ENCODE results near the gene OLA1. TPM values are rescaled to one million over a fixed set of nuclear protein-coding genes. Genes with fewer than 3 reads are reported as not detected.
A peak's percentile ranks its signal among the peaks of the same experiment; 100 is the strongest.

OLA1 gene
- total RNA-seq, 1 donor from 2014 or later, result 132 TPM

GRCh38 chr2:174166261-174166660 lies 82.1 kb downstream of the OLA1 start:
- no peak for TF ChIP-seq CTCF (IDR thresholded peaks at IDR 0.05; ENCODE audit: insufficient read depth, low read length, severe bottlenecking)
- FAIRE-seq (no peak), DNase-seq (ENCODE audit: low read depth) (peak; percentile 30)
- Histone ChIP-seq H3K36me3 (ENCODE audit: control insufficient read depth, insufficient read depth, low read length) (peaks cover 1% of the 10 kb centered on the region), H3K4me3 (ENCODE audit: low read depth, low read length) (no peak overlapping the region), H3K27me3 (ENCODE audit: control insufficient read depth, insufficient read depth, low read length) (no peaks in the 10 kb centered on the region)

GRCh38 chr2:174161490-174161889 lies 86.8 kb downstream of the OLA1 start:
- no peak for TF ChIP-seq CTCF (IDR thresholded peaks at IDR 0.05; ENCODE audit: insufficient read depth, low read length, severe bottlenecking)
- DNase-seq (ENCODE audit: low read depth), result no peak
- H3K4me3 ChIP-seq (ENCODE audit: low read depth, low read length), result no peak overlapping the region
- FAIRE-seq, result no peak
- H3K36me3 ChIP-seq (ENCODE audit: control insufficient read depth, insufficient read depth, low read length), result no peaks in the 10 kb centered on the region
- H3K27me3 ChIP-seq (ENCODE audit: control insufficient read depth, insufficient read depth, low read length), result no peaks in the 10 kb centered on the region

GRCh38 chr2:174158003-174158402 lies 90.3 kb downstream of the OLA1 start:
- H3K36me3 ChIP-seq (ENCODE audit: control insufficient read depth, insufficient read depth, low read length), result no peaks in the 10 kb centered on the region
- no peak overlapping the region for H3K4me3 ChIP-seq (ENCODE audit: low read depth, low read length)
- H3K27me3 ChIP-seq (ENCODE audit: control insufficient read depth, insufficient read depth, low read length), result no peaks in the 10 kb centered on the region
- FAIRE-seq (no peak), DNase-seq (ENCODE audit: low read depth) (peak; percentile 49)
- TF ChIP-seq CTCF (IDR thresholded peaks at IDR 0.05; ENCODE audit: insufficient read depth, low read length, severe bottlenecking), result peak; percentile 62

- DNase-seq (ENCODE audit: low read depth), result no peak
- Histone ChIP-seq H3K36me3 (ENCODE audit: control insufficient read depth, insufficient read depth, low read length) (no peaks in the 10 kb centered on the region), H3K4me3 (ENCODE audit: low read depth, low read length) (no peak overlapping the region), H3K27me3 (ENCODE audit: control insufficient read depth, insufficient read depth, low read length) (no peaks in the 10 kb centered on the region)
- no peak for FAIRE-seq
- no peak for TF ChIP-seq CTCF (IDR thresholded peaks at IDR 0.05; ENCODE audit: insufficient read depth, low read length, severe bottlenecking)
Measured at GRCh38 chr2:174157053-174157452, 91.3 kb downstream of the OLA1 start.

- FAIRE-seq, result no peak
- no peak overlapping the region for H3K4me3 ChIP-seq (ENCODE audit: low read depth, low read length)
- DNase-seq (ENCODE audit: low read depth), result peak; percentile 76
Measured at GRCh38 chr2:174153757-174154680, 94.3 kb downstream of the OLA1 start.

More at GRCh38 chr2:174153757-174154680, 94.3 kb downstream of the OLA1 start:
- Histone ChIP-seq H3K27me3 (ENCODE audit: control insufficient read depth, insufficient read depth, low read length) (no peaks in the 10 kb centered on the region), H3K36me3 (ENCODE audit: control insufficient read depth, insufficient read depth, low read length) (no peaks in the 10 kb centered on the region)
- TF ChIP-seq CTCF (IDR thresholded peaks at IDR 0.05; ENCODE audit: insufficient read depth, low read length, severe bottlenecking), result no peak

Data from bronchial epithelial cell (primary cell).